ENCODE data around the gene GMDS.
A peak's percentile ranks its signal among the peaks of the same experiment; 100 is the strongest.

Gene GMDS

DNA sequence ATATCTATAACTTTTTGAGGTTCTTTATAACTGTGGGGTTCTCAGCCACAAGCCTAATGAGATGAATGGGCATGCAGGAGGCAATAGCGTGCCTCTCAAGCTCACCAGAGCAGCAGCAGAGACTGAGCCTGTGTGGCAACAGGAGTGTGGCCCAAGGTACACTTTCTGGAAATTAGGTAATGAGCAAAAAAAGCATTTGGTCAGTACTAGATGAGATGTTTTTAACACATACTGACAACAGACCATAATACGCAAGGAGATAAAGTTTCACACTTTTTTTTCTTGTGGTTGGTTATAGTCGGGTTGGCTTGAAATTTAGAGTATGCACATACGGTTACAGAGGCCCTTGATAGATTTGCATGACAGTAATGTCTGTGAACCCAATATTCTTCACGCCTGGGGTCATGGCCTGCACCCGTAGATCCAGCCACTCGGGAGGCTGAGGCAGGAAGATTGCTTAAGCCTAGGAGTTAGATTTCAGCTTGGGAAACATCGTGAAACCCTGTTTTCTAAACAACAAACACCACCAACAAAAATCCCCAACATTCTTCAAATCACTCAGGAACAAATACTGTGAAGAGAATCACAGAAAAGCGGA is 300.1 kb downstream of the GMDS start:
- no peak overlapping the region for H3K4me3 ChIP-seq (ENCODE audit: low read depth, low read length)
- in situ Hi-C loops (cut with HindIII; ENCODE audit: low sequenced_read_pairs): no loop called here
- TF ChIP-seq, protein P1, sequence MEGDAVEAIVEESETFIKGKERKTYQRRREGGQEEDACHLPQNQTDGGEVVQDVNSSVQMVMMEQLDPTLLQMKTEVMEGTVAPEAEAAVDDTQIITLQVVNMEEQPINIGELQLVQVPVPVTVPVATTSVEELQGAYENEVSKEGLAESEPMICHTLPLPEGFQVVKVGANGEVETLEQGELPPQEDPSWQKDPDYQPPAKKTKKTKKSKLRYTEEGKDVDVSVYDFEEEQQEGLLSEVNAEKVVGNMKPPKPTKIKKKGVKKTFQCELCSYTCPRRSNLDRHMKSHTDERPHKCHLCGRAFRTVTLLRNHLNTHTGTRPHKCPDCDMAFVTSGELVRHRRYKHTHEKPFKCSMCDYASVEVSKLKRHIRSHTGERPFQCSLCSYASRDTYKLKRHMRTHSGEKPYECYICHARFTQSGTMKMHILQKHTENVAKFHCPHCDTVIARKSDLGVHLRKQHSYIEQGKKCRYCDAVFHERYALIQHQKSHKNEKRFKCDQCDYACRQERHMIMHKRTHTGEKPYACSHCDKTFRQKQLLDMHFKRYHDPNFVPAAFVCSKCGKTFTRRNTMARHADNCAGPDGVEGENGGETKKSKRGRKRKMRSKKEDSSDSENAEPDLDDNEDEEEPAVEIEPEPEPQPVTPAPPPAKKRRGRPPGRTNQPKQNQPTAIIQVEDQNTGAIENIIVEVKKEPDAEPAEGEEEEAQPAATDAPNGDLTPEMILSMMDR (IDR thresholded peaks at IDR 0.05; ENCODE audit: low read depth, low read length): no peak
- no peak for DNase-seq (ENCODE audit: low read depth, low spot score)

DNA sequence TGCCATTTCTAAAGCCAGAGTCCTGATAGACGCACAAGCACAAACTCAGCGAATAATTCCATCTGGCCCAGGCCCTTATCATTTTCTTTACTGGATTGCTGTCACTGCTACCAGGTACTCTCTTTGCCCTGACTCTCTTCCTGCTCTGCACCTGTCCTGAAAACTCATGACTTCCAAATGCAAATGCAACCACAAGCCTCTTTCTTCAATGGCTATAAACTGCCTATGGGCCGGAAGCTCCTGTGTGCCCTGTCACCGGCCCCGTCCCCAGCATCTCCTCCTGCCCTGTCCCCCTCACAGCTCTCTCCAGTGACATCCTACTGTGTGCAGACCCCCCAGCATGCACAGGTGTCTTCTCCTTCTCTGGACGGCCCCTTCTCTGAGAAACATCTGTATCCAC is 302.6 kb downstream of the GMDS start:
- TF ChIP-seq, protein P1 (IDR thresholded peaks at IDR 0.05; ENCODE audit: low read depth, low read length): no peak
- H3K4me3 ChIP-seq (ENCODE audit: low read depth, low read length): no peak overlapping the region
- no peak for DNase-seq (ENCODE audit: low read depth, low spot score)
- in situ Hi-C loops (cut with HindIII; ENCODE audit: low sequenced_read_pairs): no loop called here

- TF ChIP-seq, protein P1 (IDR thresholded peaks at IDR 0.05; ENCODE audit: low read depth, low read length): no peak
- DNase-seq (ENCODE audit: low read depth, low spot score): no peak
- no peak overlapping the region for H3K4me3 ChIP-seq (ENCODE audit: low read depth, low read length)
- in situ Hi-C loops (cut with HindIII; ENCODE audit: low sequenced_read_pairs): no loop called here
Measured at GRCh38 chr6:1941534-1941933, 303.9 kb downstream of the GMDS start.

DNA sequence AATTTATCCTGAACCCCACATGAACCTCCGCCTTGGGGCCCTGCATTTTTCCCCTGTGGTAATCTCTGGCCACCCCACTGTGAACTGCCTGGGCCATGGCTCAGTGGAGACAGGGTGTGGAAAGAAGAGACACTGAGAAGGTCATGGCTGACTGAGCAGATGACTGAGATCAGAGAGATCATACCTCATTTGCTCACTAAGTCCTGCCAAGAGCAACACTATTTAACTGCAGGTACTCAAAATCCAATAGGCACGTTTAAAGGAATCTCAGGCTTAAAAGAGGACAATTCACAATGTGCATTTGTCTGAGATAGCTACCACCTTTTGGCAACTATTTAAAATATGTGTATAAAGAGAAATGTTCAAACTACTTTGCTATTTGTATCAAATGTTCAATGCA is 305.0 kb downstream of the GMDS start:
- no peak overlapping the region for H3K4me3 ChIP-seq (ENCODE audit: low read depth, low read length)
- in situ Hi-C loops (cut with HindIII; ENCODE audit: low sequenced_read_pairs): no loop called here
- DNase-seq (ENCODE audit: low read depth, low spot score): peak; percentile 65
- TF ChIP-seq, protein P1 (IDR thresholded peaks at IDR 0.05; ENCODE audit: low read depth, low read length): no peak

DNA sequence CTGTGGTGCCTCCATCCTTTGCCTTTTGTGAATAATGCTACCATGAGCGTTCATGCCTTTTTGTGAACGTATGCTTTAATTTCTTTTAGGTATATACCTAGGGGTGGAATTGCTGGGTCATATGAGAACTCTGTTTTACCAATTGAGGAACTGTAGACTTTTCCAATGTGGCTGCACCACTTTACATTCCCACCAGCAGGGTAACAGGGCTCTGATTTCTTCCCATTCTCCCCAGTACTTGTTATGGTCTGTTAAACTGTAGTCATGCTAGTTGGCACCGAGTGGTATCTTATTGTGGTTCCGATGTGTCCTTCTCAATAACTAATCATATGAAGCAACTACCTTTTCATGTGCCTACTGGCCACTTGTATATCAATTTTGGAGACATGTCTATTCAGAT is 312.1 kb downstream of the GMDS start:
- in situ Hi-C loops (cut with HindIII; ENCODE audit: low sequenced_read_pairs): no loop called here
- no peak for DNase-seq (ENCODE audit: low read depth, low spot score)
- TF ChIP-seq, protein P1 (IDR thresholded peaks at IDR 0.05; ENCODE audit: low read depth, low read length): no peak
- no peak overlapping the region for H3K4me3 ChIP-seq (ENCODE audit: low read depth, low read length)

DNA sequence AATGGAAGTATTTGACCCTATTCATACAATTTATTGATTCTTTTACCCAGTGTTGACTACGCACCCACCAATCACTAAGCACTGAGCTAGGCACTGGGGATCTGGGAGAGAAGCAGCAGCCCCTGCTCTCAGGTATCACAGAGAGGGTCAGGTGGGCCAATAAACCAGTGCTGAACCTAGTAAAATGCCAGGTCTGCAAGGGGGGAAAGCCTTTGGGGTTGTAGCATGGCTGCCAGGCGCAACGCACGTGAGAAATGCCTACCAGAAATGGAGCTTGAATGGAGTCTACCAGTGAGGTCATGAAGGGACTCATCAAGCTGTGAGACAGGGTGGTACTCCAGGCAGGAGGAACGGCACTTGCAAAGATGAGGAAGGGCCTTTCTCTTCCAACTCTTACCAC is 313.6 kb downstream of the GMDS start:
- in situ Hi-C loops (cut with HindIII; ENCODE audit: low sequenced_read_pairs): no loop called here
- TF ChIP-seq, protein P1 (IDR thresholded peaks at IDR 0.05; ENCODE audit: low read depth, low read length): no peak
- no peak for DNase-seq (ENCODE audit: low read depth, low spot score)
- H3K4me3 ChIP-seq (ENCODE audit: low read depth, low read length): no peak overlapping the region

DNA sequence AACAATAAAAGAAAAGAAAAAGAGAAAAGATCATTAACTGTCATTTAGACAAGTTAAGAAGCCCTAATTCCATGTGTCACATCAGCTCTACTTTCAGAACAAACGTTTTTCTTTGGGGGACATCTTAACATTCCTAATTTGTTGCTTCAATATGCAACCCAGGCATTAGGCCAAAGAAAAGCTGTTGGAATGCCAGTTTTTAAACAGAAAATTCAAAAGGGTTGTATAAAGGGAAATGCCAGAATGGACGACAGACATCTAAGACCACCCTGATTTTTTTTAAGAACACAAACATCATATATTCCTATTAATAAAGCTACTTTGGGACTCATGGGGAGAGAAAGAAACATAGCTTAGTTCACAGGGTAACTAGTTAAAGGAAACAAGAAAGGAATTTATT is 315.0 kb downstream of the GMDS start:
- H3K4me3 ChIP-seq (ENCODE audit: low read depth, low read length): no peak overlapping the region
- TF ChIP-seq, protein P1 (IDR thresholded peaks at IDR 0.05; ENCODE audit: low read depth, low read length): no peak
- peak; percentile 54 for DNase-seq (ENCODE audit: low read depth, low spot score)
- in situ Hi-C loops (cut with HindIII; ENCODE audit: low sequenced_read_pairs): no loop called here
